Glutamatergic neuron (in vitro differentiated cells): Measurements from ENCODE around the gene KCTD17. TPM values are rescaled to one million over a fixed set of nuclear protein-coding genes. Genes with fewer than 3 reads are reported as not detected.

Experiments used
- DNase-seq: peaks from one replicate; pipeline ENCODE4 v3.0.0; 2022
- H3K27ac Mint-ChIP-seq: one replicate; pipeline ENCODE4 v1.8.0; 2020; ENCODE audit warnings: mild to moderate bottlenecking, mixed read lengths, inconsistent platforms; ENCODE audit not compliant: unreplicated experiment
- H3K27me3 Mint-ChIP-seq: one replicate; pipeline ENCODE4 v1.8.0; 2020; ENCODE audit warnings: mild to moderate bottlenecking, moderate library complexity, mixed read lengths, inconsistent platforms; ENCODE audit not compliant: unreplicated experiment
- H3K36me3 Mint-ChIP-seq: one replicate; pipeline ENCODE4 v1.8.0; 2020; ENCODE audit warnings: mild to moderate bottlenecking, mixed read lengths, inconsistent platforms; ENCODE audit not compliant: unreplicated experiment
- H3K4me1 Mint-ChIP-seq: one replicate; pipeline ENCODE4 v1.8.0; 2020; ENCODE audit warnings: mild to moderate bottlenecking, low read depth, mixed read lengths, inconsistent platforms; ENCODE audit not compliant: unreplicated experiment
- H3K4me3 Mint-ChIP-seq: one replicate; pipeline ENCODE4 v1.8.0; 2020; ENCODE audit warnings: mild to moderate bottlenecking, mixed read lengths, inconsistent platforms; ENCODE audit not compliant: unreplicated experiment
- H3K9me3 Mint-ChIP-seq: one replicate; pipeline ENCODE4 v1.8.0; 2020; ENCODE audit warnings: mild to moderate bottlenecking, moderate library complexity, mixed read lengths, inconsistent platforms; ENCODE audit not compliant: unreplicated experiment
- total RNA-seq: library from RNA; stranded (reverse); fragmentation: NEBNext Ultra II Directional; extraction: Animal tissue kit (Norgen Biotek cat#: 25700); gene quantifications from one replicate; pipeline ENCODE4 v1.2.1, GENCODE V29; 2021; ENCODE audit not compliant: unreplicated experiment
- TF ChIP-seq, protein P1 (sequence below): fragments of 200-600 bp; sonication (generic); IDR thresholded peaks from one replicate; pipeline ENCODE4 v1.5.0; 2021; ENCODE audit not compliant: partially characterized antibody, unreplicated experiment

The KCTD17 gene
- total RNA-seq, 1 donor from 2014 or later: 137 TPM

DNA sequence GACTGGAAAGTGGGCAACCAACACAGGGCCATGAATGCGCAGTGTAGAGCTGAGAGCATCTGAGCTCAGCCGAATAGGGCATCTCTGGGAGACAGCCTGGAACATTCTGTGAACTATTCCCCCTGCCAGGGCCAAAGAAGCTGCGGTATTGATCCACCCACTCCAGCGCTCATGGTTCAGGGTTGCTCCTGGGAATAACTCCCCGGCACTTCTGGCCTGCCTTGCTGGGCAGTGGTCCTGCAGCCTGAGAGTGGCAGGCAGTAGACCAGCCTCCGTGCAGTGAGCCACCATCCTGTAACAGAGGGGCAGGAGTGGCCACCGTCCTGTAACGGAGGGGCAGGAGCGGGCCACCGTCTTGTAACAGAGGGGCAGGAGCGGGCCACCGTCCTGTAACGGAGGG is 45.8 kb downstream of the KCTD17 start:
- Mint-ChIP-seq H3K4me1 (peaks cover 19% of the 10 kb centered on the region), H3K9me3 (peaks cover 7% of the 10 kb centered on the region), H3K27ac (no peak overlapping the region), H3K36me3 (no peaks in the 10 kb centered on the region), H3K4me3 (peak overlapping the region; percentile 38), H3K27me3 (peaks cover 14% of the 10 kb centered on the region)
- TF ChIP-seq, protein P1, sequence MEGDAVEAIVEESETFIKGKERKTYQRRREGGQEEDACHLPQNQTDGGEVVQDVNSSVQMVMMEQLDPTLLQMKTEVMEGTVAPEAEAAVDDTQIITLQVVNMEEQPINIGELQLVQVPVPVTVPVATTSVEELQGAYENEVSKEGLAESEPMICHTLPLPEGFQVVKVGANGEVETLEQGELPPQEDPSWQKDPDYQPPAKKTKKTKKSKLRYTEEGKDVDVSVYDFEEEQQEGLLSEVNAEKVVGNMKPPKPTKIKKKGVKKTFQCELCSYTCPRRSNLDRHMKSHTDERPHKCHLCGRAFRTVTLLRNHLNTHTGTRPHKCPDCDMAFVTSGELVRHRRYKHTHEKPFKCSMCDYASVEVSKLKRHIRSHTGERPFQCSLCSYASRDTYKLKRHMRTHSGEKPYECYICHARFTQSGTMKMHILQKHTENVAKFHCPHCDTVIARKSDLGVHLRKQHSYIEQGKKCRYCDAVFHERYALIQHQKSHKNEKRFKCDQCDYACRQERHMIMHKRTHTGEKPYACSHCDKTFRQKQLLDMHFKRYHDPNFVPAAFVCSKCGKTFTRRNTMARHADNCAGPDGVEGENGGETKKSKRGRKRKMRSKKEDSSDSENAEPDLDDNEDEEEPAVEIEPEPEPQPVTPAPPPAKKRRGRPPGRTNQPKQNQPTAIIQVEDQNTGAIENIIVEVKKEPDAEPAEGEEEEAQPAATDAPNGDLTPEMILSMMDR: no peak
- DNase-seq: peak; percentile 64

DNA sequence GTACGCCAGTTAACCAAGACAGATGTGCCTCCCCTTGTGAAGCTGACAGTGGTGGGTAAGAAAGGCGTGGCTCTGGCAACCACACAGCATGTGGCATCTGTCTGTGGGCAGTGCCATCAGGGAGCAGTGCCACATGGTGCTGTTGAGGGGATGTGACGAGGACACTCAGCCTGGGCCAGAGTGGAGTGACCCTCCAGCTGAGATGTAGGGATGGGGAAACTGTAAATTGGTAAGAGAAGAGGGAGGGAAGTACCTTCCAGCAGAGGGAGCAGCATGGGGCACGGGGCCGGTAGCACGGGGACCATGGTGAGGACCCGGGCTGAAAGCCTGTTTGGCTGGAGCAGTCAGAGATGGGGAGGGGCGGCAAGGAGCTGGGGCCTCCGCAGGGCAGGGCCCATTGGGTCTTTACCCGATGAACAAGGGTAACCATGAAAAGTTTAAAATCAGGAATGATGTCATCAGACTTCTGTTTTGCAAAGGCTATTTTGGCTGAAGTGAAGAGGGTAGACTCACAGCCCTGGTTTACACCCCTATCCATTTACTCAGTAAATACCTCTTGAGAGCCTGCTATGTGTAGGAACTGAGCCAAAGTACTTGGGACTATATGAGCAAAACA is 47.5 kb downstream of the KCTD17 start:
- peaks cover 17% of the 10 kb centered on the region for H3K27me3 Mint-ChIP-seq
- no peak for DNase-seq
- H3K9me3 Mint-ChIP-seq: peaks cover 7% of the 10 kb centered on the region
- no peak overlapping the region for H3K27ac Mint-ChIP-seq
- H3K36me3 Mint-ChIP-seq: no peaks in the 10 kb centered on the region
- peaks cover 15% of the 10 kb centered on the region for H3K4me1 Mint-ChIP-seq
- TF ChIP-seq, protein P1: no peak
- no peak overlapping the region for H3K4me3 Mint-ChIP-seq

DNA sequence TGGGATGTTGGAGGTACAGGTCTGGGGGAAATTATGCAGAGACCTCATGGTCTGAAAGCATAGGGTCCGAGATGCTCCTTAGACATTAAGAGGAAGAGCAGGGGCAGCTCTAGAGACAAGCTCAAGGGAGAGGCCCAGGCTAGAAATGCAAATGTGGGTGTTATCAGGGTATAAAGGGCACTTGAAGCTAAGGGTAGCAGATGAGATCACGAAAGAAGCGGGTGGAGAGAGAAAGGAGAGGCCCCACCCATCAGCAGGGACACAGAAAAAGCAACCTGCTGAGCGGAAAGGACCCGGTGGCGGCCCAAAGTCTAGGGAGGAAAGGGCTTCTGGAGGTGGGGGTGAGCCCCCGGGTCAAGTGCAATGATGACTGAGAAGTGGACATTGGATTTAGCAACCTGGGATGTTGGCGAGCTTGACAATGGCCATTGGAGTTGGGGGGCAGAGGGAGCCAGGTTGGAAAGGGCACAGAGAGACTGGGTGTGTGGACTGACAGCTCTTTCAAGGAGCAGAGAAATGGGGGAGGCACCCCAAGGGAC is 49.1 kb downstream of the KCTD17 start:
- TF ChIP-seq, protein P1: no peak
- DNase-seq: no peak
- Mint-ChIP-seq H3K4me3 (no peak overlapping the region), H3K4me1 (peaks cover 15% of the 10 kb centered on the region), H3K27me3 (peaks cover 19% of the 10 kb centered on the region), H3K9me3 (peaks cover 10% of the 10 kb centered on the region), H3K36me3 (no peaks in the 10 kb centered on the region), H3K27ac (no peak overlapping the region)

DNA sequence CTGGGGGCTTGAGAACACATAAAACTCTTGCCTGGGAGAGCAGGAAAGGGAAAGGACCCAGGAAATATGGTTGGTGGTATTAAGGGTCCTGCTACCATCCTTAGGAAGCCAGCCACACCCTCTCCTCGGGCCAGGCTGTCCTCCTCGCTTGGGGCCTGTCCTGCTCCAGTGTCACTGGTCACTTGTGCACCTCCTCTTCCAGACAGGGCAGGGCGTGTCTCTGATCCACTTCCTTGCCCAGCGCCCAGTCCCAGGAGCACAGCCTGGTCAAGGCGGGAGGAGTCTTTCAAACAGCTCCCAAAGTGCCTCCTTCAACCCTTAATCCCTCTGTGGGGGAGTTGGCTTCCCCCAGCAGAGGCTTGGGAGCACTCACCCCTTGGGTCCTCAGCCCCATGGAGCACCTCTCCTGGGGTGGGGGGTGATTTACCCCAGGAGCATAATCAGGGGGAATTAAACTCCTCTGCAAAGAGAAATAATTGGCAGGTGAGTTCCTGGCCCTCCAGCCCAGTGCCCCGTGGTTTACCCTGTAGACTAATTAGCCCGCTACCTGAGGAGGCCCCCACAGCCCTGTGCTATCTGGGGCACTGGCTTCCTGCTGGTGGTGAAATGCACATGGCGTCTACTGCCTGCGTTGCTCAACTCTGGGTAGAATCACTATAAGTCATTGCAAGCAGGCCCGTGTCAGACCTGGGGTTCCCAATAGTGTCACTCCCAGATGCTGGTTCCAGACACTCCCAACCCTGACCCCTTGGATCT is 49.9 kb downstream of the KCTD17 start:
- no peaks in the 10 kb centered on the region for H3K36me3 Mint-ChIP-seq
- no peak overlapping the region for H3K4me3 Mint-ChIP-seq
- peaks cover 7% of the 10 kb centered on the region for H3K9me3 Mint-ChIP-seq
- H3K27ac Mint-ChIP-seq: no peak overlapping the region
- DNase-seq: no peak
- TF ChIP-seq, protein P1: no peak
- peaks cover 16% of the 10 kb centered on the region for H3K27me3 Mint-ChIP-seq
- peaks cover 16% of the 10 kb centered on the region for H3K4me1 Mint-ChIP-seq

DNA sequence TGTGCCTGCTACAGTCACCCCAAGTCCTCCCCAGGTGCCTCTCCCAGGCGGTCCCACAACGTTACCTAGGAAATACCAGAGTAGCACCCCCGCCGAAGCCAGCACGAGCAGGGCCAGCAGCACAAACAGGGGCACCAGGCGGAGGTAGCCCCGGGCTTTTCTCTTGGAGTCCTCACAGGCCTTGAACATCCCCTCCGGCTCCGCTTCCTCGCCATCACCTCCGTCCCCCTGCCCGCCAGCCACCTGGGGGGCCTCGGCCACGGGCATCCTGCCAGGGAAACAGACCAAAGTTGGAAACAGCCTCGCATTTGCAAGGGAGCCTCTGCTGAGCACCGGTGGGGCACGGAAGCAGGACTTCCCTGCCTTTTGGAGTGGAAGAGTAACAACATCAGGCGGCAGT is 51.6 kb downstream of the KCTD17 start:
- DNase-seq: no peak
- TF ChIP-seq, protein P1: no peak
- Mint-ChIP-seq H3K36me3 (no peaks in the 10 kb centered on the region), H3K27me3 (peaks cover 13% of the 10 kb centered on the region), H3K4me1 (peaks cover 18% of the 10 kb centered on the region), H3K4me3 (no peak overlapping the region), H3K27ac (no peak overlapping the region), H3K9me3 (peaks cover 7% of the 10 kb centered on the region)
